ENCODE measurements around the gene ZPLD1.

The ZPLD1 gene

GRCh38 chr3:102528727-102529126, 93.9 kb downstream of the ZPLD1 start:
- TF ChIP-seq CTCF (IDR thresholded peaks at IDR 0.05; ENCODE audit: low read depth, low read length) = no peak
- H3K4me3 ChIP-seq (ENCODE audit: low read depth, low read length) = no peak overlapping the region

Data from WI38 (cell line).